ENCODE data around the gene CLASP1.

GRCh38 chr2:121442889-121443288, 206.4 kb downstream of the CLASP1 start:
- TF ChIP-seq CTCF (IDR thresholded peaks at IDR 0.05; ENCODE audit: low read length): no peak
- no peak for TF ChIP-seq EZH2 (IDR thresholded peaks at IDR 0.05; ENCODE audit: borderline replicate concordance, low read length)

Data from OCI-LY1 (cell line).